Caco-2 (cell line): ENCODE results near the gene ZFP36. TPM values are rescaled to one million over a fixed set of nuclear protein-coding genes. Genes with fewer than 3 reads are reported as not detected.

ENCODE experiments used
- BruUV-seq: library from RNA; stranded (reverse); fragments of 400-500 nt; replicated peaks from 2 replicates; lab custom pipeline; 2021; lab: Mats Ljungman, UMichigan
- CTCF ChIA-PET: fragments of 300-600 bp; sonication (Branson Sonifier 250); formaldehyde crosslinking; loops from one replicate; lab custom pipeline; 2022; ENCODE audit warnings: antibody characterized with exemption; lab: Charles Lee
- POLR2A ChIA-PET: fragments of 300-600 bp; sonication (Branson Sonifier 250); formaldehyde crosslinking; loops from one replicate; lab custom pipeline; 2022; ENCODE audit warnings: antibody characterized with exemption; lab: Charles Lee
- DNase-seq, 2 experiments: peaks; one replicate each; pipeline versions ENCODE4 v3.0.0 to v3.0.0-alpha.2; 2020 to 2022
- H3K27me3 ChIP-seq: replicated peaks from 2 replicates; pipeline ENCODE4 v1.6.0; 2011; ENCODE audit warnings: low read length; ENCODE audit not compliant: control insufficient read depth, insufficient read depth
- H3K36me3 ChIP-seq: 2 replicates; pipeline ENCODE4 v1.5.1; 2011; ENCODE audit warnings: low read length; ENCODE audit not compliant: control insufficient read depth, insufficient read depth
- H3K4me1 ChIP-seq: fragments of 250-450 bp; sonication (Bioruptor Pico); 2 replicates; pipeline ENCODE4 v1.5.1; 2020; ENCODE audit warnings: mild to moderate bottlenecking
- H3K4me3 ChIP-seq: 2 replicates; pipeline ENCODE4 v1.5.1; 2011; ENCODE audit warnings: low read depth, mild to moderate bottlenecking, control low read depth, low read length
- H3K9me3 ChIP-seq: fragments of 250-450 bp; sonication (Bioruptor Pico); 2 replicates; pipeline ENCODE4 v1.5.1; 2020; ENCODE audit warnings: mild to moderate bottlenecking, moderate library complexity
- H3K27ac Mint-ChIP-seq: one replicate; pipeline ENCODE4 v1.8.0; 2022; ENCODE audit warnings: mixed read lengths; ENCODE audit not compliant: unreplicated experiment
- H3K27me3 Mint-ChIP-seq: one replicate; pipeline ENCODE4 v1.8.0; 2022; ENCODE audit warnings: mixed read lengths; ENCODE audit not compliant: insufficient read depth, unreplicated experiment
- H3K36me3 Mint-ChIP-seq: one replicate; pipeline ENCODE4 v1.8.0; 2022; ENCODE audit warnings: mild to moderate bottlenecking, mixed read lengths; ENCODE audit not compliant: insufficient read depth, unreplicated experiment
- H3K4me1 Mint-ChIP-seq: one replicate; pipeline ENCODE4 v1.8.0; 2022; ENCODE audit warnings: low read depth, mixed read lengths; ENCODE audit not compliant: unreplicated experiment
- H3K4me3 Mint-ChIP-seq: one replicate; pipeline ENCODE4 v1.8.0; 2022; ENCODE audit warnings: mild to moderate bottlenecking, moderate library complexity, mixed read lengths; ENCODE audit not compliant: unreplicated experiment
- H3K9me3 Mint-ChIP-seq: one replicate; pipeline ENCODE4 v1.8.0; 2022; ENCODE audit warnings: mixed read lengths; ENCODE audit not compliant: unreplicated experiment
- CTCF ChIP-seq, 2 experiments: fragments of 200-600 bp in 1 of 2; IDR thresholded peaks; 1 replicate in 1 of 2; 2 replicates in 1 of 2; pipeline versions ENCODE4 v1.5.1 to v1.8.0; 2011 to 2022; ENCODE audit warnings: antibody characterized with exemption in 1 of 2, control low read depth in 1 of 2, inconsistent platforms in 1 of 2, low read depth in 1 of 2, low read length in 1 of 2, mild to moderate bottlenecking in 1 of 2, moderate library complexity in 1 of 2; ENCODE audit not compliant: insufficient read depth in 1 of 2, severe bottlenecking in 1 of 2, unreplicated experiment in 1 of 2
- intact Hi-C: fragments of 100-400 bp; cut with micrococcal nuclease; formaldehyde crosslinking; loops from one replicate; pipeline ENCODE4 v1.10.0; 2022; ENCODE audit not compliant: unreplicated experiment
- total RNA-seq: library from RNA; stranded (reverse); gene quantifications from 2 replicates; pipeline ENCODE4 v1.2.3, GENCODE V29; 2022

ZFP36 gene
- total RNA-seq, 1 experiment from 2014 or later, result 25.8 TPM

- POLR2A ChIA-PET, result interaction anchor here (0.5 to 2.3 kb wide), 7 partner anchors 9 to 1366 kb away, joined by 3 to 20 read pairs (median 7); partner anchors contain the start of genes MED29, PAF1, RAB4B and RPS16
Measured at GRCh38 chr19:39411832-39412099, 5.1 kb downstream of the ZFP36 start.

GRCh38 chr19:39412100-39412866 lies 5.6 kb downstream of the ZFP36 start, which contains the start of gene PLEKHG2:
Gene PLEKHG2, plus strand, starts transcription at chr19:39412669. Its CDS starts 1,418 bp downstream, at chr19:39414087.
- POLR2A ChIA-PET, result interaction anchor here (0.6 to 2.3 kb wide), 8 partner anchors 10 to 1338 kb away, joined by 3 to 20 read pairs (median 4); partner anchors contain the start of gene RPS16
- no peaks in the 10 kb centered on the region for H3K9me3 Mint-ChIP-seq
- intact Hi-C loops, result loop anchor here (1.0 kb wide), 4 partner anchors 10 to 71 kb away; no protein-coding TSS in a partner anchor

More at GRCh38 chr19:39411832-39412099, 5.1 kb downstream of the ZFP36 start:
- CTCF ChIA-PET, result interaction anchor here (0.6 to 2.5 kb wide), 7 partner anchors 9 to 436 kb away, joined by 3 to 52 read pairs (median 3); partner anchors contain the start of genes MED29 and PAF1
- peaks cover 70% of the 10 kb centered on the region for H3K36me3 Mint-ChIP-seq
- Histone ChIP-seq H3K4me1 (peaks cover 30% of the 10 kb centered on the region), H3K9me3 (no peaks in the 10 kb centered on the region), H3K36me3 (peaks cover 4% of the 10 kb centered on the region; the same call in 1 of the 2 replicates), H3K27me3 (no peaks in the 10 kb centered on the region), H3K4me3 (peak overlapping the region; percentile 29)
- intact Hi-C loops, result loop anchor here (1.0 kb wide), 6 partner anchors 9 to 289 kb away; no protein-coding TSS in a partner anchor
- no TSS peak for BruUV-seq
- H3K27ac Mint-ChIP-seq, result peak overlapping the region; percentile 90
- H3K4me1 Mint-ChIP-seq, result peaks cover 40% of the 10 kb centered on the region
- H3K9me3 Mint-ChIP-seq, result no peaks in the 10 kb centered on the region
- peaks cover 3% of the 10 kb centered on the region for H3K27me3 Mint-ChIP-seq
- H3K4me3 Mint-ChIP-seq, result peak overlapping the region; percentile 77
- TF ChIP-seq CTCF (IDR thresholded peaks at IDR 0.05; ENCODE audit: insufficient read depth in 1 of 2, low read depth in 1 of 2, low read length in 1 of 2, severe bottlenecking in 1 of 2, unreplicated experiment in 1 of 2), result peak; percentile 89 to 97
- DNase-seq, result peak; percentile 94

More at GRCh38 chr19:39412100-39412866, 5.6 kb downstream of the ZFP36 start, which contains the start of gene PLEKHG2:
- Mint-ChIP-seq H3K4me1 (peaks cover 40% of the 10 kb centered on the region), H3K36me3 (peaks cover 65% of the 10 kb centered on the region), H3K27me3 (peaks cover 3% of the 10 kb centered on the region), H3K4me3 (peak within 1 kb of the TSS; percentile 77), H3K27ac (peak within 1 kb of the TSS; percentile 90)
- TF ChIP-seq CTCF (IDR thresholded peaks at IDR 0.05; ENCODE audit: insufficient read depth in 1 of 2, low read depth in 1 of 2, low read length in 1 of 2, severe bottlenecking in 1 of 2, unreplicated experiment in 1 of 2), result peak; percentile 91 to 92
- CTCF ChIA-PET, result interaction anchor here (0.8 to 2.5 kb wide), 6 partner anchors 10 to 24 kb away, joined by 3 to 52 read pairs (median 3); partner anchors contain the start of gene RPS16
- peak; percentile 99 for DNase-seq
- Histone ChIP-seq H3K9me3 (no peaks in the 10 kb centered on the region), H3K36me3 (peaks cover 5% of the 10 kb centered on the region; the same call in 1 of the 2 replicates), H3K27me3 (no peaks in the 10 kb centered on the region), H3K4me1 (peaks cover 30% of the 10 kb centered on the region), H3K4me3 (peak within 1 kb of the TSS; percentile 88)
- no TSS peak for BruUV-seq
